ENCODE data around the gene CKS2.

Gene CKS2

DNA sequence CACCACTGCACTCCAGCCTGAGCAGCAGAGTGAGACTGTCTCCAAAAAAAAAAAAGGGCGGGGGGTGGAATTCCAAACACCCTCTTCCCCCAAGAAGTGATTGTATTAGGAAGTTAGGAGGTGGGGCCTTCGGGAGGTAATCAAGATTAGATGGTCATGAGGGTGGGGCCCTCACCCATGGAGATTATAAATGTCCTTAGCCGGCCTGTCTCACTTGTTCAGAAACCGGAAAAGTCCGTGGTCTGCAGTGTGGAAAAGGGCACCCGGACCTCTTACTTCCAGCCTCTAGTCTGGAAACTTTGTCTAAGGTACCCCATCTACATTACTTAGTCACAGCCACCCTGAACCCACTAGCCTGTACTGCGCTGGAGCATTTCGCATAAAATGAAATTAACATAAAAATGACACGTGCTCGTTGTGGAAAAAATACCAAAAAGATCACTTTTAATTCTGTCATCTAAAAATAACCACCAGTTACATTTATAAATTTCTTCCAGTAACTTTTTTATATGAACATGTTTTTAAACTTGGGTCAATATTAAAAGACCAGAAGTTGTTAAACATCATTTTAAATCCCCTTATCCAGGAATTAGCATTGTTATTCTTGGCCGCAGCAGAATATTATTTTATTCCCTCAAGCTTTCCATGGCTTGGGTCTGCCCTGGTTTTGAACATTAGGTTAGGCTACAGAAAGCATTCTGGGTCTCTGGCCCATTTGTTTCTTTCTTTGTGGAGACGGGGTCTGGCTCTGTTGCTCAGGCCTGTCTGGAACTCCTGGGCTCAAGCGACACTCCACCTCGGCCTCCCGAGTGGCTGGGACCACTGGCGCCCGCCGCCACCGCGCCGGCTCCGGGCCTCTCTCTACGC lies 1.2 kb upstream of the CKS2 start:
- Histone ChIP-seq H3K9me2 (replicated peaks; ENCODE audit: control insufficient read depth, low read length) (no peaks in the 10 kb centered on the region), H3K79me2 (ENCODE audit: control insufficient read depth, low read length) (peaks cover 80% of the 10 kb centered on the region), H3K4me3 (ENCODE audit: low read length) (peak overlapping the region; percentile 82), H3K4me1 (ENCODE audit: control insufficient read depth, low read length) (peaks cover 71% of the 10 kb centered on the region), H4K20me1 (ENCODE audit: control insufficient read depth, insufficient read depth, low read depth, low read length) (peaks cover 34% of the 10 kb centered on the region), H3K36me3 (ENCODE audit: control insufficient read depth, low read length) (peaks cover 76% of the 10 kb centered on the region), H3K27me3 (ENCODE audit: control insufficient read depth, low read length) (no peaks in the 10 kb centered on the region), H3K27ac (ENCODE audit: low read depth, low read length) (peak overlapping the region; percentile 100), H3K4me2 (ENCODE audit: low read length) (peak overlapping the region; percentile 90), H3K9me3 (ENCODE audit: control insufficient read depth, insufficient read depth, low read length) (no peaks in the 10 kb centered on the region), H3F3A (ENCODE audit: control insufficient read depth, insufficient read depth) (peaks cover 62% of the 10 kb centered on the region)
- TF ChIP-seq, protein P1, sequence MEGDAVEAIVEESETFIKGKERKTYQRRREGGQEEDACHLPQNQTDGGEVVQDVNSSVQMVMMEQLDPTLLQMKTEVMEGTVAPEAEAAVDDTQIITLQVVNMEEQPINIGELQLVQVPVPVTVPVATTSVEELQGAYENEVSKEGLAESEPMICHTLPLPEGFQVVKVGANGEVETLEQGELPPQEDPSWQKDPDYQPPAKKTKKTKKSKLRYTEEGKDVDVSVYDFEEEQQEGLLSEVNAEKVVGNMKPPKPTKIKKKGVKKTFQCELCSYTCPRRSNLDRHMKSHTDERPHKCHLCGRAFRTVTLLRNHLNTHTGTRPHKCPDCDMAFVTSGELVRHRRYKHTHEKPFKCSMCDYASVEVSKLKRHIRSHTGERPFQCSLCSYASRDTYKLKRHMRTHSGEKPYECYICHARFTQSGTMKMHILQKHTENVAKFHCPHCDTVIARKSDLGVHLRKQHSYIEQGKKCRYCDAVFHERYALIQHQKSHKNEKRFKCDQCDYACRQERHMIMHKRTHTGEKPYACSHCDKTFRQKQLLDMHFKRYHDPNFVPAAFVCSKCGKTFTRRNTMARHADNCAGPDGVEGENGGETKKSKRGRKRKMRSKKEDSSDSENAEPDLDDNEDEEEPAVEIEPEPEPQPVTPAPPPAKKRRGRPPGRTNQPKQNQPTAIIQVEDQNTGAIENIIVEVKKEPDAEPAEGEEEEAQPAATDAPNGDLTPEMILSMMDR (IDR thresholded peaks at IDR 0.05; ENCODE audit: low read depth, low read length, poor library complexity, severe bottlenecking) = no peak
- TF ChIP-seq EZH2phosphoT487 (IDR thresholded peaks at IDR 0.05; ENCODE audit: borderline replicate concordance, low read length) = no peak

DNA sequence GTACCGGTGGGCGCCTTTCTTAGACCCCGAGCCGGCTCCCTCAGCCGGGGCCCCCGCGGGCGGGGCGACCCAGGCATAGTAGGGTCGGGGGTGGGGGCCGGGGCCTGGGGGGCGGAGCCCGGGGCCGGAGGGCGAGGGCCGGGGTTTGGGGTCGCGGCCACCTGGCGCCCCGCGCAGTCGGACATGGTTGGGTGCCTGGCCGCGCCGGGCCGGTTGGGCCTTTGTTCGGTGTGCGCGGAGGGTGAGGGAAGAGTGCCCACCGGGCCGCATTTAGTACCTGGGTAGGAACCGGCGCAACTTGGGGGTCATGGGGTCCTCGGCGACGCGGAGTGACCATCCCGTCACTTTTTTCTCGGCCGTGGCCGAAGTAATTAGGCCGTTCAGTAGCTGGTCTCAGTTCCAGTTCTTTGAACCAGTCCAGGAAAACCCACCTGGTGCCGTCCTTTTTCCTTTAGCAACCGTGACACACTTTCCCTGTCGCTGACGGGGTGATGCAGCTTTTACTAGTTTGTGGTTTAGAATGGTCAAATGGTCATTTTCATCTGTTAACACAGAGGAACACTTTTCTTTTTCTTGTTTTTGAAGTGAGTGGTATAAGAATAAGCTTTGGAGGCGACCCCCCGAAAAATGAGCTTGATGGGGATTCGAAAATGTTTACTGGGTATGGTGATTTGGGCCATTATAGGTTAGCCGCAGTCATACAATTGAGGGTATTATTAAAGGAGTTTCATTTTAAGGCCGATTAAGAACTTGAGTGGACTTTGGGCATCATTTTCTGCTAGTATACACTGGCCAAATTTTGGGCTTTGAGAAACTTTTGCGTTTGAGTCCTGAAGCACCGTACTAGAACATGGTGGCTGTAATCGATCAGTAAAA lies 589 bp downstream of the CKS2 start:
- Histone ChIP-seq H4K20me1 (ENCODE audit: control insufficient read depth, insufficient read depth, low read depth, low read length) (peaks cover 37% of the 10 kb centered on the region), H3K79me2 (ENCODE audit: control insufficient read depth, low read length) (peaks cover 94% of the 10 kb centered on the region)

DNA sequence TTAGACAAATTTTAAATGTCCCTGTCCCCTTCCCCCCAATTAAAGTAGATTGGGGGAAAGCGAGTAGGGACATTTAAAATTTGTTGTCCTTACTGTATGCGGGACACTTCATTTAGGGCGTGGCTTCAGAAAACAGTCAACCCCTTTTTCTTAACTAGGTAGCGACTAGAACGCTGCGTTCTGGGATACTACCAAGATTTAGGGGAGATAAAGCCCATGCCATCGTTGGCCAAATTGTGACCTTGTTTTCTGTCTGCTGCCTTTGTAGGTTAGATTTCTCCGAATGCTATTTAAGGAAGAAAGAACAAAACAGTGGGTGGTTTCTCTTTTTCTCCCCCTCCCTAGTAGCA lies 1.2 kb downstream of the CKS2 start:
- peaks cover 37% of the 10 kb centered on the region for H4K20me1 ChIP-seq (ENCODE audit: control insufficient read depth, insufficient read depth, low read depth, low read length)
- peaks cover 92% of the 10 kb centered on the region for H3K36me3 ChIP-seq (ENCODE audit: control insufficient read depth, low read length)
- no peaks in the 10 kb centered on the region for H3K9me3 ChIP-seq (ENCODE audit: control insufficient read depth, insufficient read depth, low read length)
- H3K79me2 ChIP-seq (ENCODE audit: control insufficient read depth, low read length) = peaks cover 94% of the 10 kb centered on the region
- H3K4me2 ChIP-seq (ENCODE audit: low read length) = peak overlapping the region; percentile 89
- peaks cover 65% of the 10 kb centered on the region for H3F3A ChIP-seq (ENCODE audit: control insufficient read depth, insufficient read depth)
- no peaks in the 10 kb centered on the region for H3K27me3 ChIP-seq (ENCODE audit: control insufficient read depth, low read length)
- peak overlapping the region; percentile 95 for H3K4me3 ChIP-seq (ENCODE audit: low read length)
- peak overlapping the region; percentile 89 for H3K27ac ChIP-seq (ENCODE audit: low read depth, low read length)
- no peaks in the 10 kb centered on the region for H3K9me2 ChIP-seq (replicated peaks; ENCODE audit: control insufficient read depth, low read length)
- no peak for TF ChIP-seq EZH2phosphoT487 (IDR thresholded peaks at IDR 0.05; ENCODE audit: borderline replicate concordance, low read length)
- TF ChIP-seq, protein P1 (IDR thresholded peaks at IDR 0.05; ENCODE audit: low read depth, low read length, poor library complexity, severe bottlenecking) = no peak
- peaks cover 68% of the 10 kb centered on the region for H3K4me1 ChIP-seq (ENCODE audit: control insufficient read depth, low read length)

More for the DNA sequence above, 589 bp downstream of the CKS2 start:
- peak overlapping the region; percentile 89 for H3K4me2 ChIP-seq (ENCODE audit: low read length)
- no peaks in the 10 kb centered on the region for H3K9me2 ChIP-seq (replicated peaks; ENCODE audit: control insufficient read depth, low read length)
- H3K27me3 ChIP-seq (ENCODE audit: control insufficient read depth, low read length) = no peaks in the 10 kb centered on the region
- no peaks in the 10 kb centered on the region for H3K9me3 ChIP-seq (ENCODE audit: control insufficient read depth, insufficient read depth, low read length)
- peaks cover 62% of the 10 kb centered on the region for H3F3A ChIP-seq (ENCODE audit: control insufficient read depth, insufficient read depth)
- H3K4me1 ChIP-seq (ENCODE audit: control insufficient read depth, low read length) = peaks cover 68% of the 10 kb centered on the region
- peak overlapping the region; percentile 89 for H3K27ac ChIP-seq (ENCODE audit: low read depth, low read length)
- peaks cover 92% of the 10 kb centered on the region for H3K36me3 ChIP-seq (ENCODE audit: control insufficient read depth, low read length)
- peak overlapping the region; percentile 95 for H3K4me3 ChIP-seq (ENCODE audit: low read length)
- TF ChIP-seq EZH2phosphoT487 (IDR thresholded peaks at IDR 0.05; ENCODE audit: borderline replicate concordance, low read length) = no peak
- TF ChIP-seq, protein P1 (IDR thresholded peaks at IDR 0.05; ENCODE audit: low read depth, low read length, poor library complexity, severe bottlenecking) = no peak
